GM18502 (cell line): Measurements from ENCODE around the gene PON1.

ENCODE experiments used
- ATAC-seq: cut with Tn5 transposase; IDR thresholded peaks from one replicate; pipeline ENCODE4 v1.9.1; 2021; ENCODE audit warnings: mild to moderate bottlenecking; ENCODE audit not compliant: unreplicated experiment, poor library complexity

PON1 gene

DNA sequence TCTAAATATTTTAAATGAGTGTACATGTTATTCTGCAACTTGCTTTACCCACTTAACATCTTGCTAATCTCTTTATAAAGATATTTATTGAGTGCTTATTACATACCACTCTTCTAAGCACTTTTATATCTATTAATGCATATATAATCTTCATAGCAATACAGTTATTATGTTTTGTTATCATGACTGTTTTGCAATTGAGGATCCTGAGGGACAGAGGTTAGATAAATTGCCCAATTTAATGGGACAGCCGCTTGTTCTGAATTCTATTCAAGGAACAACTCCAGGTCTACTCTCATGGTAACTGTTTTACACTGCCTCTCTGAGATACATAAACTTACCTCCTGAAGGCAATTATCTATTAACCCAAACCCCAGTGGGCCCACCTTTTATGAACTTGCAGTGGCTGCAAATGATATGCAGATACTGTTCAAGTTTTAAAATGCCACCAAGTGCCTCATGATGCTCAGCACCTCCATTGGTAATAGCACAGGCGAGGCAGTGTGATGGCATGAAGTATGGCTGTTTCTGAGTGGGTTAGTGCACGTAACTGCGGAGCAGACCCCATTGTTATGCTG lies 60.5 kb downstream of the PON1 start:
- no peak for ATAC-seq

GRCh38 chr7:95262875-95263274 lies 61.5 kb downstream of the PON1 start:
- ATAC-seq = no peak

GRCh38 chr7:95261895-95262415 lies 62.4 kb downstream of the PON1 start:
- no peak for ATAC-seq

DNA sequence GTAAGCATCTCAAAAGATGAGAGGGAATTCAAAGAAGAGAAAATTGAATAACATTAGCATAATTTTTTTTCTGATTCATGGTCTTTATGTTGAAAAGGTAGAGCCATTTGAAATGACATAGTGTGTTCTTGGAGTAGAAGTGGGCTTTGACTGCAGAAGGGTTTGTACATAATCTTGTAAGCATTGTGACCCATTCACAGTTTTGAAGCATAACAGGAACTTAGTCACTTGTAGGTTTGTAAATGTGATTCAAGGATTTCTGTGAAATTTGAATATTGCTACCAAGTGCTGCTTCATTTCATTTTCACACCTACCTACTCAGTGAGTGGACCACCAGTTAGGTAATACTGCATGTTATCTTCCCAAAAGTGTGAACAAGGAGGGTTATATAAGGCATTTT lies 68.6 kb downstream of the PON1 start:
- no peak for ATAC-seq

- ATAC-seq = no peak
Measured at GRCh38 chr7:95253986-95254385, 70.3 kb downstream of the PON1 start.

DNA sequence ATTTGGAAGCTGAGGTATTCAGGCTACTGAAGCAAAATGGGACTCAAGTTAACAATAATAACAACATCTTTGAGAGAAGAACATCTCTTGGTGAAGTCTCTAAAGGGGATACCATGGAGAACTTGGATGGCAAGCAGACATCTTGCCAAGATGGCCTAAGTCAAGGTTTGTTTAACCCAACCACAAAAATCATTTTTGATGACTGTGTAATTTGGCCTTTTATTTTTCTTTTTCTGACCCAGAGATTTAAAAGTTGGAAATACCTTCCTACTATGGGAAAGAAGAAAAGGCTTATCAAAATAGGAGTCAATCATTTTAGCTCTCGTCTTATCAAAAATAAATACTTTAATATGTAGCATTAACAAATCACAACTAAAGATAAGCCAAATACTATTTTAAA lies 72.4 kb downstream of the PON1 start:
- ATAC-seq = no peak

- ATAC-seq = no peak
Measured at GRCh38 chr7:95250571-95250970, 73.8 kb downstream of the PON1 start.
